Measurements from ENCODE around the gene ESYT2. TPM values are rescaled to one million over a fixed set of nuclear protein-coding genes. Genes with fewer than 3 reads are reported as not detected.
"Not testable (repeated sequence)": the region's sequence is repeated elsewhere in the genome, so short reads cannot be mapped to it uniquely, and the experiment has no call there.

The ESYT2 gene
- polyA plus RNA-seq, 3 donors: 14.0 to 24.1 (median 22.0) TPM

DNA sequence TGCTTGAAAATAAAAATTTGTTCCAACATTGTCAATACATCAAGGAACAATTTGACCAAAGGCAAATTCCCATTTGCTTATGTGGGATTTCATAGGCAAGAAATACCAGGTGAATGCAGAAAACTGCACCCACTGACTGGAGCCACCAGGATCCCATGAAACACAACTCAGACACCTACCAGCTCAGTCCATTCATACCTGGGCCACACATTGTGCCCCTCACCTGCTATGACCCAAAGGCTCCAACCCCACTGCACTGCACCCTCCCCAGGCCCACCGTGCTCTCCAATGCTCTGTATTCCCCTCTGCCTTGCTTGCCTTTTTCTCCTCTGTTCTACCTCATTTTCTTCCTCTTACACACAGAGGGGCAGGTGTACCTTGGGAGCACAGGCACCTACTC lies 130.0 kb downstream of the ESYT2 start:
- Histone ChIP-seq H3K27ac (ENCODE audit: low read depth in 1 of 2, low read length in 2 of 2) (peak overlapping the region in 1 of 2 donors; percentile 54), H3K4me2 (replicated peaks; ENCODE audit: extremely low read depth, low read length, poor library complexity, severe bottlenecking) (no peak overlapping the region), H3K9me3 (replicated peaks in 1 of 2; ENCODE audit: control insufficient read depth in 1 of 2, insufficient read depth in 1 of 2, low read length in 2 of 2) (no peaks in the 10 kb centered on the region), H3K9ac (ENCODE audit: insufficient read depth, low read length, poor library complexity, severe bottlenecking) (no peak overlapping the region), H3K79me2 (ENCODE audit: insufficient read depth, low read length) (peaks cover 99% of the 10 kb centered on the region), H2AFZ (ENCODE audit: insufficient read depth, low read depth, low read length, poor library complexity, severe bottlenecking) (no peak overlapping the region), H3K36me3 (replicated peaks in 1 of 2; ENCODE audit: control insufficient read depth in 1 of 2, insufficient read depth in 2 of 2, low read length in 2 of 2) (peaks cover 4 to 29% of the 10 kb centered on the region in 2 donors), H3K4me3 (replicated peaks in 1 of 3; ENCODE audit: low read depth in 2 of 3, low read length in 3 of 3) (no peak overlapping the region), H3K27me3 (ENCODE audit: control insufficient read depth in 2 of 2, insufficient read depth in 2 of 2, low read length in 2 of 2) (no peaks in the 10 kb centered on the region), H3K4me1 (ENCODE audit: control insufficient read depth in 1 of 2, insufficient read depth in 2 of 2, low read length in 2 of 2) (peaks cover 16 to 27% of the 10 kb centered on the region in 2 donors), H4K20me1 (ENCODE audit: insufficient read depth, low read length) (no peaks in the 10 kb centered on the region)
- Mint-ChIP-seq H3K27me3 (ENCODE audit: low read depth in 3 of 3) (no peaks in the 10 kb centered on the region), H3K27ac (peak overlapping the region in 5 of 7 donors; percentile 17 to 84 (median 80)), H3K4me1 (peaks cover 28% of the 10 kb centered on the region), H3K4me3 (no peak overlapping the region), H3K9me3 (no peaks in the 10 kb centered on the region), H3K36me3 (peaks cover 11 to 34% of the 10 kb centered on the region in 2 donors)
- TF ChIP-seq, protein P1, sequence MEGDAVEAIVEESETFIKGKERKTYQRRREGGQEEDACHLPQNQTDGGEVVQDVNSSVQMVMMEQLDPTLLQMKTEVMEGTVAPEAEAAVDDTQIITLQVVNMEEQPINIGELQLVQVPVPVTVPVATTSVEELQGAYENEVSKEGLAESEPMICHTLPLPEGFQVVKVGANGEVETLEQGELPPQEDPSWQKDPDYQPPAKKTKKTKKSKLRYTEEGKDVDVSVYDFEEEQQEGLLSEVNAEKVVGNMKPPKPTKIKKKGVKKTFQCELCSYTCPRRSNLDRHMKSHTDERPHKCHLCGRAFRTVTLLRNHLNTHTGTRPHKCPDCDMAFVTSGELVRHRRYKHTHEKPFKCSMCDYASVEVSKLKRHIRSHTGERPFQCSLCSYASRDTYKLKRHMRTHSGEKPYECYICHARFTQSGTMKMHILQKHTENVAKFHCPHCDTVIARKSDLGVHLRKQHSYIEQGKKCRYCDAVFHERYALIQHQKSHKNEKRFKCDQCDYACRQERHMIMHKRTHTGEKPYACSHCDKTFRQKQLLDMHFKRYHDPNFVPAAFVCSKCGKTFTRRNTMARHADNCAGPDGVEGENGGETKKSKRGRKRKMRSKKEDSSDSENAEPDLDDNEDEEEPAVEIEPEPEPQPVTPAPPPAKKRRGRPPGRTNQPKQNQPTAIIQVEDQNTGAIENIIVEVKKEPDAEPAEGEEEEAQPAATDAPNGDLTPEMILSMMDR (IDR thresholded peaks at IDR 0.05): no peak
- no peak for DNase-seq
- WGBS (ENCODE audit: insufficient coverage): 0% methylated on average over 1 of the region's 1 CpG
- intact Hi-C loops (cut with micrococcal nuclease): loop anchor here (5.0 to 10.0 kb wide), 3 partner anchors 38 to 155 kb away; partner anchors contain the start of genes DYNC2I1 (in 1 of the 2) and ESYT2 (in 1 of the 2)

DNA sequence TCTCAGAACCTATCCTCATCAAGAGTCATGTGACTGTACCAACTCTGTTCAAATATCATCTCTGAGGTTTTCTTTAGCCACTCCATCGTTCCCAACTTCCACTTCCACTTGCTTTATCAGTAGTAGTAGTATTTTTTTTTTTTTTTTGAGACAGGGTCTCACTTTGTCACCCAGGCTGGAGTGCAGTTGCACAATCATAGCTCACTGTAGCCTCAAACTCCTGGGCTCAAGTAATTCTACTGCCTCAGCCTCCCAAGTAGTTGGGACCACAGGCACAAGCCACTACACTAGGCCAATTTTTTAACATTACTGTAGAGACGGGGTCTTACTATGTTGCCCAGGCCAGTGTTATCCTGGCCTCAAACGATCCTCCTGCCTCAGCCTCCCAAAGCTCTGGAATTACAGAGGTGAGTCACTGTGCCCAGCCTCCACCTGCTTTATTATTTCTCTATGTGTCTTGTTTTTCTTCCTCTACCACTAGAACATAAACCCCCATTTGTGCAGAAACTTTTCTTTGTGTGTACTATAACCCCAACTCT lies 130.6 kb downstream of the ESYT2 start:
- no peak overlapping the region for H2AFZ ChIP-seq (ENCODE audit: insufficient read depth, low read depth, low read length, poor library complexity, severe bottlenecking)
- no peak for DNase-seq

DNA sequence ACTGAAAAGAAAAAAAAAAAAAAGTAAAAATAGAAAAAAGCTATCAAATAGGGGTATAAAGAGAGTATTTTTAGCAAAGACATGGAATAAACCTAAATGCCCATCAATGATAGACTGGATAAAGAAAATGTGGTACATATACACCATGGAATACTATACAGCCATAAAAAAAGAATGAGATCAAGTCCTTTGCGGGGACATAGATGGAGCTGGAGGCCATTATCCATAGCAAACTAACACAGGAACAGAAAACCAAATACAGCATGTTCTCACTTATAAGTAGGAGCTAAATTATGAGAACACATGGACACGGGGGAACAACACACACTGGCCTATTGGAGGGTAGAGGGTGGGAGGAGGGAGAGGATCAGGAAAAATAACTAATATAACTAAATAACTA lies 131.7 kb downstream of the ESYT2 start:
- peaks cover 94% of the 10 kb centered on the region for H3K79me2 ChIP-seq (ENCODE audit: insufficient read depth, low read length)
- H2AFZ ChIP-seq (ENCODE audit: insufficient read depth, low read depth, low read length, poor library complexity, severe bottlenecking); H3K9me3 ChIP-seq (replicated peaks in 1 of 2; ENCODE audit: control insufficient read depth in 1 of 2, insufficient read depth in 1 of 2, low read length in 2 of 2); DNase-seq; H3K27me3 Mint-ChIP-seq (ENCODE audit: low read depth in 3 of 3); H3K27ac ChIP-seq (ENCODE audit: low read depth in 1 of 2, low read length in 2 of 2); H3K4me1 ChIP-seq (ENCODE audit: control insufficient read depth in 1 of 2, insufficient read depth in 2 of 2, low read length in 2 of 2); H3K4me3 ChIP-seq (replicated peaks in 1 of 3; ENCODE audit: low read depth in 2 of 3, low read length in 3 of 3); H4K20me1 ChIP-seq (ENCODE audit: insufficient read depth, low read length); H3K4me3 Mint-ChIP-seq; H3K9me3 Mint-ChIP-seq; H3K27me3 ChIP-seq (ENCODE audit: control insufficient read depth in 2 of 2, insufficient read depth in 2 of 2, low read length in 2 of 2); H3K4me2 ChIP-seq (replicated peaks; ENCODE audit: extremely low read depth, low read length, poor library complexity, severe bottlenecking); H3K9ac ChIP-seq (ENCODE audit: insufficient read depth, low read length, poor library complexity, severe bottlenecking): not testable (repeated sequence)
- H3K4me1 Mint-ChIP-seq: peaks cover 16% of the 10 kb centered on the region
- H3K36me3 Mint-ChIP-seq: peaks cover 20 to 47% of the 10 kb centered on the region in 2 donors
- H3K27ac Mint-ChIP-seq: peak overlapping the region in 2 of 7 donors; percentile 35 to 75
- intact Hi-C loops (cut with micrococcal nuclease): loop anchor here (2.0 to 10.0 kb wide), 4 partner anchors 40 to 279 kb away; partner anchors contain the start of genes DYNC2I1 (in 1 of the 2) and ESYT2 (in 1 of the 2)
- H3K36me3 ChIP-seq (replicated peaks in 1 of 2; ENCODE audit: control insufficient read depth in 1 of 2, insufficient read depth in 2 of 2, low read length in 2 of 2): peaks cover 7 to 46% of the 10 kb centered on the region in 2 donors
- no CpG with 5 or more reads among the region's 2 CpGs for WGBS (ENCODE audit: insufficient coverage)

More for the DNA sequence above, 130.6 kb downstream of the ESYT2 start:
- 89% methylated on average over 2 of the region's 3 CpGs for WGBS (ENCODE audit: insufficient coverage)
- TF ChIP-seq, protein P1 (IDR thresholded peaks at IDR 0.05): no peak
- H3K4me1 ChIP-seq (ENCODE audit: control insufficient read depth in 1 of 2, insufficient read depth in 2 of 2, low read length in 2 of 2): peaks cover 10 to 20% of the 10 kb centered on the region in 2 donors
- H3K79me2 ChIP-seq (ENCODE audit: insufficient read depth, low read length): peaks cover 99% of the 10 kb centered on the region
- H3K9me3 ChIP-seq (replicated peaks in 1 of 2; ENCODE audit: control insufficient read depth in 1 of 2, insufficient read depth in 1 of 2, low read length in 2 of 2): no peaks in the 10 kb centered on the region
- Mint-ChIP-seq H3K4me1 (peaks cover 24% of the 10 kb centered on the region), H3K27ac (peak overlapping the region in 4 of 7 donors; percentile 35 to 84 (median 68)), H3K4me3 (no peak overlapping the region), H3K36me3 (peaks cover 13 to 38% of the 10 kb centered on the region in 2 donors), H3K27me3 (ENCODE audit: low read depth in 3 of 3) (no peaks in the 10 kb centered on the region), H3K9me3 (no peaks in the 10 kb centered on the region)
- no peak overlapping the region for H3K9ac ChIP-seq (ENCODE audit: insufficient read depth, low read length, poor library complexity, severe bottlenecking)
- intact Hi-C loops (cut with micrococcal nuclease): loop anchor here (5.0 to 10.0 kb wide), 3 partner anchors 39 to 156 kb away; partner anchors contain the start of genes DYNC2I1 (in 1 of the 2) and ESYT2 (in 1 of the 2)
- no peak overlapping the region for H3K4me3 ChIP-seq (replicated peaks in 1 of 3; ENCODE audit: low read depth in 2 of 3, low read length in 3 of 3)
- peaks cover 5 to 35% of the 10 kb centered on the region in 2 donors for H3K36me3 ChIP-seq (replicated peaks in 1 of 2; ENCODE audit: control insufficient read depth in 1 of 2, insufficient read depth in 2 of 2, low read length in 2 of 2)
- H4K20me1 ChIP-seq (ENCODE audit: insufficient read depth, low read length): no peaks in the 10 kb centered on the region
- H3K27ac ChIP-seq (ENCODE audit: low read depth in 1 of 2, low read length in 2 of 2): peak overlapping the region in 1 of 2 donors; percentile 54
- H3K27me3 ChIP-seq (ENCODE audit: control insufficient read depth in 2 of 2, insufficient read depth in 2 of 2, low read length in 2 of 2): no peaks in the 10 kb centered on the region
- H3K4me2 ChIP-seq (replicated peaks; ENCODE audit: extremely low read depth, low read length, poor library complexity, severe bottlenecking): no peak overlapping the region

Measured in CD14-positive monocyte (primary cell).